ENCODE measurements around the gene RECQL5. TPM values are rescaled to one million over a fixed set of nuclear protein-coding genes. Genes with fewer than 3 reads are reported as not detected.

RECQL5 gene
- total RNA-seq, 2 donors from 2014 or later: 54.3 TPM

DNA sequence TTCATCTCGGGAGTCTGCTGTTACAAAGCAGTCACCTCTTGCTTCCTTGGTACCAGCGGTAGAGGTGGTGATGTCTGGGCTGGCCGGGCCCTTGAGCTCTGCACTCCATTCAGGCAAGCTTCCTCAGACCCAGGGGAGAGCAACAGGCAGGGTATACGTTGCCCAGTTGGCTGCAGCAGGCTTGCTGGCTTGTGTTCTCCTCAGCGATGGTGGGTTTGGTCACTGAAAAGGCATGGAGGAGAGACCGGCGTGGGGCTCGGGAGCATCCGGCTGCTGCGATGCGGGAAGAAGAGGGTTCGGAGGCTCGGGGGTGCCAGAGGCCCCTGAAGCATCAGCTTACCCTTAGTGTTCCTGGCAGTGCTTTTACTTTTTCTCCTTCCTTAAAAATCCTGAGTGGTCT, 26.0 kb upstream of the RECQL5 start:
- peak overlapping the region; percentile 25 for H3K27ac ChIP-seq (ENCODE audit: low read depth, low read length)
- peaks cover 32% of the 10 kb centered on the region for H3K4me1 Mint-ChIP-seq
- no peak for DNase-seq
- H3K4me1 ChIP-seq (ENCODE audit: control insufficient read depth, insufficient read depth, low read length): peaks cover 8% of the 10 kb centered on the region
- no peaks in the 10 kb centered on the region for H3K9me3 Mint-ChIP-seq
- H3K9ac ChIP-seq (ENCODE audit: extremely low read depth, low read length, poor library complexity, severe bottlenecking): no peak overlapping the region
- no peak overlapping the region for H3K4me3 Mint-ChIP-seq
- no peaks in the 10 kb centered on the region for H3K9me3 ChIP-seq (ENCODE audit: control insufficient read depth, low read length)
- H3K36me3 ChIP-seq (ENCODE audit: control insufficient read depth, insufficient read depth, low read length): peaks cover 58% of the 10 kb centered on the region
- no peak overlapping the region for H3K4me3 ChIP-seq (ENCODE audit: low read length)
- H3K27ac Mint-ChIP-seq: peak overlapping the region; percentile 58
- H3K36me3 Mint-ChIP-seq (ENCODE audit: low read depth): peaks cover 49% of the 10 kb centered on the region
- H3K27me3 Mint-ChIP-seq (ENCODE audit: insufficient read depth): no peaks in the 10 kb centered on the region
- no peaks in the 10 kb centered on the region for H3K27me3 ChIP-seq (ENCODE audit: control insufficient read depth, insufficient read depth, low read length, poor library complexity, severe bottlenecking)
- TF ChIP-seq, protein P1, sequence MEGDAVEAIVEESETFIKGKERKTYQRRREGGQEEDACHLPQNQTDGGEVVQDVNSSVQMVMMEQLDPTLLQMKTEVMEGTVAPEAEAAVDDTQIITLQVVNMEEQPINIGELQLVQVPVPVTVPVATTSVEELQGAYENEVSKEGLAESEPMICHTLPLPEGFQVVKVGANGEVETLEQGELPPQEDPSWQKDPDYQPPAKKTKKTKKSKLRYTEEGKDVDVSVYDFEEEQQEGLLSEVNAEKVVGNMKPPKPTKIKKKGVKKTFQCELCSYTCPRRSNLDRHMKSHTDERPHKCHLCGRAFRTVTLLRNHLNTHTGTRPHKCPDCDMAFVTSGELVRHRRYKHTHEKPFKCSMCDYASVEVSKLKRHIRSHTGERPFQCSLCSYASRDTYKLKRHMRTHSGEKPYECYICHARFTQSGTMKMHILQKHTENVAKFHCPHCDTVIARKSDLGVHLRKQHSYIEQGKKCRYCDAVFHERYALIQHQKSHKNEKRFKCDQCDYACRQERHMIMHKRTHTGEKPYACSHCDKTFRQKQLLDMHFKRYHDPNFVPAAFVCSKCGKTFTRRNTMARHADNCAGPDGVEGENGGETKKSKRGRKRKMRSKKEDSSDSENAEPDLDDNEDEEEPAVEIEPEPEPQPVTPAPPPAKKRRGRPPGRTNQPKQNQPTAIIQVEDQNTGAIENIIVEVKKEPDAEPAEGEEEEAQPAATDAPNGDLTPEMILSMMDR (conservative IDR thresholded peaks at IDR 0.05): no peak
- 87 to 90% methylated on average over 7 to 13 of the region's 13 CpGs for WGBS, 2 experiments (ENCODE audit: insufficient coverage in 1 of 2, insufficient read length in 1 of 2)

DNA sequence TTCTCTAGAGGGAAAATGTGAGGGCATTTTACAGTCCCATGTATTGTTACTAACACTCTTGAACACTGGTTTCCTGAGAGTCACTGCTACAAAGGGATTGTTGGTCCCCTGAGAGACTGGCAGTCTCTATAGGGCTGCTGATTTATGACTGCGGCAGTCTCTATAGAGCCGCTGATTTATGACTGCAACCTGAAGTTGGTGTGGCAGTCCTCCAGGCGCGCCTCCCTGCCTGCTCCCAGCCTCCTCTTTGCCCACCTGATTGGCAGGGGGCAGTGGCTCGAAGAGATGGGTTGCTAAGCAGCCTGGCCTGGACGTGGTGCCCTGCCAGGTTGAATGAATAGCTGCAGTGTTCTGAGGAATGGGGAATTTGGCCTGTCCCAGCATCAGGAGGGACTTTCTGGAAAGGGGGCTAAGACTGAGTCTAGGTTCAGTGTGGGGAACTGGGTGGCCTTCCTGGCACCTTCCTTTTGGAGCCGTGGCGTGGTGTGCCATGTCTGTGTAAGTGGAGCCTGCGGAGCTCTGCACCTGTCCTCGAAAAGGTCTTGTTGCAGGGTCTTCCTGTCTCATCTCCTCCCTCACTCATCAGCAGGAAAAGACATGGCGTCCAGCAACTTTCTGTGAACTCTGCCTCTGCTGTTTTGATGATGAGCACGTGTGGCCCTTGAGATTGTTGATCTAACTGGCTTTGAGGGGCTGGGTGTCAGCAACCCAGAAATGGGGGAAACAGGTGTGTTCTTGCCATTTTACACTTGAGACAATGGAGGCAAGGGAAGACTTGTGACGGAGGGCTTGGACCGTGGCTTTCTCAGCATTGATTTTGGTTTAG, 25.1 kb upstream of the RECQL5 start:
- Mint-ChIP-seq H3K4me3 (no peak overlapping the region), H3K27ac (peak overlapping the region; percentile 59), H3K27me3 (ENCODE audit: insufficient read depth) (no peaks in the 10 kb centered on the region), H3K4me1 (peaks cover 34% of the 10 kb centered on the region), H3K36me3 (ENCODE audit: low read depth) (peaks cover 46% of the 10 kb centered on the region), H3K9me3 (no peaks in the 10 kb centered on the region)
- peaks cover 8% of the 10 kb centered on the region for H3K4me1 ChIP-seq (ENCODE audit: control insufficient read depth, insufficient read depth, low read length)
- H3K4me3 ChIP-seq (ENCODE audit: low read length): no peak overlapping the region
- TF ChIP-seq, protein P1 (conservative IDR thresholded peaks at IDR 0.05): no peak
- 88 to 95% methylated on average over 5 to 14 of the region's 14 CpGs for WGBS, 2 experiments (ENCODE audit: insufficient coverage in 1 of 2, insufficient read length in 1 of 2)
- no peak for DNase-seq
- peaks cover 50% of the 10 kb centered on the region for H3K36me3 ChIP-seq (ENCODE audit: control insufficient read depth, insufficient read depth, low read length)
- peak overlapping the region; percentile 6 for H3K27ac ChIP-seq (ENCODE audit: low read depth, low read length)
- no peaks in the 10 kb centered on the region for H3K9me3 ChIP-seq (ENCODE audit: control insufficient read depth, low read length)
- no peaks in the 10 kb centered on the region for H3K27me3 ChIP-seq (ENCODE audit: control insufficient read depth, insufficient read depth, low read length, poor library complexity, severe bottlenecking)
- H3K9ac ChIP-seq (ENCODE audit: extremely low read depth, low read length, poor library complexity, severe bottlenecking): no peak overlapping the region

DNA sequence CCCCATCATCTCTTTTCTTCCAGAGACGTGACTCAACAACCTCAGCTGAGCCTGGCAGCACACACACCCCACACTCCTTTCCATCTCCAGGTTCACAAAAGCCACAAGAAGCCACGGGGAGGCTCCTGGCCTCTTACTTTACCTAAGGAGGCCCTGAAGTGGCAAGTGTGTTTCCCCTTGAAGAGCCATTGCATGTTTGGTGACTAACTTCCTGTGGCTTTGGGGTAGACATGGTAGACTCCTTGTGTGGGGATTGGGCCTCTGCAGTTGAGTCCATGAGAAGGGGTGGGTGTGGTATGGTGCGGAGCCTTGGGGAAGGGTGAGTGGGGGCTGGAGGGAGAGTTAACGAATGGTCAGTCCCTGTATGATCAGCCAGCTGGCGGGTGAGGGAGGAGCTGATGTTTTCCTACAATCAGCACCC, 24.4 kb upstream of the RECQL5 start:
- Mint-ChIP-seq H3K27me3 (ENCODE audit: insufficient read depth) (no peaks in the 10 kb centered on the region), H3K4me1 (peaks cover 34% of the 10 kb centered on the region), H3K27ac (peak overlapping the region; percentile 59), H3K36me3 (ENCODE audit: low read depth) (peaks cover 43% of the 10 kb centered on the region), H3K9me3 (no peaks in the 10 kb centered on the region), H3K4me3 (no peak overlapping the region)
- no peak overlapping the region for H3K4me3 ChIP-seq (ENCODE audit: low read length)
- peaks cover 8% of the 10 kb centered on the region for H3K4me1 ChIP-seq (ENCODE audit: control insufficient read depth, insufficient read depth, low read length)
- 90 to 93% methylated on average over 5 of the region's 5 CpGs for WGBS, 2 experiments (ENCODE audit: insufficient coverage in 1 of 2, insufficient read length in 1 of 2)
- no peaks in the 10 kb centered on the region for H3K27me3 ChIP-seq (ENCODE audit: control insufficient read depth, insufficient read depth, low read length, poor library complexity, severe bottlenecking)
- no peak for DNase-seq
- peak overlapping the region; percentile 66 for H3K27ac ChIP-seq (ENCODE audit: low read depth, low read length)
- H3K36me3 ChIP-seq (ENCODE audit: control insufficient read depth, insufficient read depth, low read length): peaks cover 53% of the 10 kb centered on the region
- no peaks in the 10 kb centered on the region for H3K9me3 ChIP-seq (ENCODE audit: control insufficient read depth, low read length)
- H3K9ac ChIP-seq (ENCODE audit: extremely low read depth, low read length, poor library complexity, severe bottlenecking): no peak overlapping the region
- TF ChIP-seq, protein P1 (conservative IDR thresholded peaks at IDR 0.05): no peak
